Osteocyte (in vitro differentiated cells): Measurements from ENCODE around the gene WDR81. TPM values are rescaled to one million over a fixed set of nuclear protein-coding genes. Genes with fewer than 3 reads are reported as not detected.

ENCODE experiments used
- DNase-seq: peaks from one replicate; pipeline ENCODE4 v3.0.0; 2021; ENCODE audit warnings: mixed read lengths; ENCODE audit not compliant: unreplicated experiment; ENCODE audit errors: extremely low spot score
- H3K27ac Mint-ChIP-seq: one replicate; pipeline ENCODE4 v1.8.0; 2021; ENCODE audit warnings: mild to moderate bottlenecking, mixed read lengths; ENCODE audit not compliant: unreplicated experiment
- H3K27me3 Mint-ChIP-seq: one replicate; pipeline ENCODE4 v1.8.0; 2021; ENCODE audit warnings: mixed read lengths; ENCODE audit not compliant: unreplicated experiment
- H3K36me3 Mint-ChIP-seq: one replicate; pipeline ENCODE4 v1.8.0; 2021; ENCODE audit warnings: mixed read lengths; ENCODE audit not compliant: unreplicated experiment
- H3K4me1 Mint-ChIP-seq: one replicate; pipeline ENCODE4 v1.8.0; 2021; ENCODE audit warnings: mixed read lengths; ENCODE audit not compliant: unreplicated experiment
- H3K4me3 Mint-ChIP-seq: one replicate; pipeline ENCODE4 v1.8.0; 2021; ENCODE audit warnings: mild to moderate bottlenecking, moderate library complexity, mixed read lengths; ENCODE audit not compliant: unreplicated experiment
- H3K9me3 Mint-ChIP-seq: one replicate; pipeline ENCODE4 v1.8.0; 2021; ENCODE audit warnings: mixed read lengths; ENCODE audit not compliant: unreplicated experiment
- CTCF ChIP-seq: fragments of 200-600 bp; sonication (generic); IDR thresholded peaks from 2 replicates; pipeline ENCODE4 v1.5.0; 2021; ENCODE audit warnings: antibody characterized with exemption, mild to moderate bottlenecking, moderate library complexity
- total RNA-seq: library from RNA; stranded (reverse); gene quantifications from 2 replicates; pipeline ENCODE4 v1.2.1, GENCODE V29; 2021

Gene WDR81
- total RNA-seq, 1 donor from 2014 or later, result 33.3 TPM

- no peak for TF ChIP-seq CTCF
- DNase-seq, result no peak
- Mint-ChIP-seq H3K36me3 (peaks cover 21% of the 10 kb centered on the region), H3K27me3 (no peaks in the 10 kb centered on the region), H3K9me3 (no peaks in the 10 kb centered on the region), H3K27ac (peak overlapping the region; percentile 78), H3K4me1 (peaks cover 43% of the 10 kb centered on the region), H3K4me3 (peak overlapping the region; percentile 71)
These were observed 13.5 kb upstream of the WDR81 start for GRCh38 chr17:1710807-1711553.

GRCh38 chr17:1711804-1712203, 12.7 kb upstream of the WDR81 start:
- Mint-ChIP-seq H3K27me3 (no peaks in the 10 kb centered on the region), H3K9me3 (no peaks in the 10 kb centered on the region), H3K4me1 (peaks cover 43% of the 10 kb centered on the region), H3K4me3 (no peak overlapping the region), H3K27ac (peak overlapping the region; percentile 27), H3K36me3 (peaks cover 21% of the 10 kb centered on the region)
- no peak for TF ChIP-seq CTCF
- DNase-seq, result no peak

- H3K4me1 Mint-ChIP-seq, result peaks cover 45% of the 10 kb centered on the region
- DNase-seq, result no peak
- H3K36me3 Mint-ChIP-seq, result peaks cover 19% of the 10 kb centered on the region
- H3K27ac Mint-ChIP-seq, result peak overlapping the region; percentile 27
- TF ChIP-seq CTCF, result no peak
- no peaks in the 10 kb centered on the region for H3K9me3 Mint-ChIP-seq
- no peak overlapping the region for H3K4me3 Mint-ChIP-seq
- H3K27me3 Mint-ChIP-seq, result no peaks in the 10 kb centered on the region
These were observed 12.2 kb upstream of the WDR81 start for GRCh38 chr17:1712271-1712670.

GRCh38 chr17:1713160-1713877, 11.2 kb upstream of the WDR81 start:
- Mint-ChIP-seq H3K27me3 (no peaks in the 10 kb centered on the region), H3K4me3 (peak overlapping the region; percentile 94), H3K9me3 (no peaks in the 10 kb centered on the region), H3K27ac (peak overlapping the region; percentile 97), H3K36me3 (peaks cover 17% of the 10 kb centered on the region), H3K4me1 (peaks cover 55% of the 10 kb centered on the region)
- DNase-seq, result no peak
- no peak for TF ChIP-seq CTCF

GRCh38 chr17:1713878-1714426, 10.6 kb upstream of the WDR81 start:
- Mint-ChIP-seq H3K36me3 (peaks cover 17% of the 10 kb centered on the region), H3K27me3 (no peaks in the 10 kb centered on the region), H3K4me3 (peak overlapping the region; percentile 94), H3K4me1 (peaks cover 58% of the 10 kb centered on the region), H3K27ac (peak overlapping the region; percentile 97), H3K9me3 (no peaks in the 10 kb centered on the region)
- DNase-seq, result no peak
- TF ChIP-seq CTCF, result peak; percentile 46
